ENCODE measurements around the gene CHRNA4. TPM values are rescaled to one million over a fixed set of nuclear protein-coding genes. Genes with fewer than 3 reads are reported as not detected.

Gene CHRNA4
- total and polyA plus RNA-seq, 2 of the 13 experiments (the other 11 are each of a cell fraction or from before 2014, with no cell fraction given), result not detected

GRCh38 chr20:63377256-63377941 is 16.2 kb upstream of the CHRNA4 start (continued):
- peak; percentile 58; the same call in 1 of the 2 replicates for TF ChIP-seq ZNF609 (CRISPR knock-in tag; IDR thresholded peaks at IDR 0.05; ENCODE audit: borderline replicate concordance)
- TF ChIP-seq ZMAT5 (CRISPR knock-in tag; IDR thresholded peaks at IDR 0.05; ENCODE audit: borderline replicate concordance, low read depth), result no peak
- TF ChIP-seq FLYWCH1 (CRISPR knock-in tag; IDR thresholded peaks at IDR 0.05), result no peak
- no peak for TF ChIP-seq WIZ (CRISPR knock-in tag; IDR thresholded peaks at IDR 0.05)
- TF ChIP-seq MEIS2 (CRISPR knock-in tag; IDR thresholded peaks at IDR 0.05), result no peak
- TF ChIP-seq NR2C2 (CRISPR knock-in tag; IDR thresholded peaks at IDR 0.05; ENCODE audit: borderline replicate concordance), result peak; percentile 81
- no peak for TF ChIP-seq ZNF205 (CRISPR knock-in tag; IDR thresholded peaks at IDR 0.05)
- TF ChIP-seq ZNF451 (CRISPR knock-in tag; IDR thresholded peaks at IDR 0.05), result no peak
- TF ChIP-seq MXD1 (CRISPR knock-in tag; IDR thresholded peaks at IDR 0.05), result no peak
- TF ChIP-seq ZNF572 (CRISPR knock-in tag; IDR thresholded peaks at IDR 0.05), result no peak
- TF ChIP-seq ELF1 (CRISPR knock-in tag; IDR thresholded peaks at IDR 0.05), result no peak
- peak; percentile 87; the same call in 1 of the 2 replicates for TF ChIP-seq TOPORS (CRISPR knock-in tag; IDR thresholded peaks at IDR 0.05)
- no peak for TF ChIP-seq NFIB (CRISPR knock-in tag; IDR thresholded peaks at IDR 0.05; ENCODE audit: borderline replicate concordance)
- no peak for TF ChIP-seq ARID5B (CRISPR knock-in tag; IDR thresholded peaks at IDR 0.05)
- no peak for TF ChIP-seq SRY (CRISPR knock-in tag; IDR thresholded peaks at IDR 0.05)
- no peak for TF ChIP-seq ZFP1 (CRISPR knock-in tag; IDR thresholded peaks at IDR 0.05)
- TF ChIP-seq HBP1 (CRISPR knock-in tag; IDR thresholded peaks at IDR 0.05; ENCODE audit: low read depth), result no peak
- TF ChIP-seq ZMYM2 (CRISPR knock-in tag; IDR thresholded peaks at IDR 0.05), result no peak
- TF ChIP-seq ZNF33B (CRISPR knock-in tag; IDR thresholded peaks at IDR 0.05), result no peak
